GM10266 (cell line): ENCODE data around the gene MELK.

Source experiments
- DNase-seq: peaks from one replicate; pipeline ENCODE4 v3.0.0; 2012; ENCODE audit errors: extremely low spot score
- CTCF ChIP-seq: IDR thresholded peaks from 2 replicates; pipeline ENCODE4 v1.5.1; 2012; ENCODE audit warnings: mild to moderate bottlenecking, low read depth; ENCODE audit not compliant: control insufficient read depth, insufficient read depth; ENCODE audit errors: missing control alignments

MELK gene

GRCh38 chr9:36676778-36677485, 104.2 kb downstream of the MELK start:
- DNase-seq: no peak
- no peak for TF ChIP-seq CTCF

- no peak for DNase-seq
- no peak for TF ChIP-seq CTCF
These were observed 104.9 kb downstream of the MELK start for GRCh38 chr9:36677611-36678010.

- no peak for TF ChIP-seq CTCF
- DNase-seq: no peak
These were observed 107.0 kb downstream of the MELK start for GRCh38 chr9:36679710-36680109.

GRCh38 chr9:36686471-36686870, 113.8 kb downstream of the MELK start:
- no peak for TF ChIP-seq CTCF
- no peak for DNase-seq

GRCh38 chr9:36690412-36691168, 117.9 kb downstream of the MELK start:
- DNase-seq: no peak
- TF ChIP-seq CTCF: no peak

GRCh38 chr9:36691671-36692070, 119.0 kb downstream of the MELK start:
- TF ChIP-seq CTCF: no peak
- DNase-seq: no peak

GRCh38 chr9:36698984-36699383, 126.3 kb downstream of the MELK start:
- no peak for TF ChIP-seq CTCF
- no peak for DNase-seq
